22Rv1 (cell line): Measurements from ENCODE around the gene RTN1.

Experiments
- H3K27ac ChIP-seq: fragments of 450-650 bp; 2 replicates; pipeline ENCODE4 v1.5.1; 2017
- CTCF ChIP-seq: fragments of 450-650 bp; IDR thresholded peaks from 2 replicates; pipeline ENCODE4 v1.5.1; 2017; ENCODE audit warnings: mild to moderate bottlenecking
- ZFX ChIP-seq: fragments of 450-650 bp; IDR thresholded peaks from 2 replicates; pipeline ENCODE4 v1.6.1; 2017; ENCODE audit warnings: antibody characterized with exemption, borderline replicate concordance

The RTN1 gene

GRCh38 chr14:59705245-59705644 is 165.3 kb downstream of the RTN1 start:
- TF ChIP-seq CTCF = no peak
- no peak for TF ChIP-seq ZFX
- peak overlapping the region; percentile 24; the same call in 1 of the 2 replicates for H3K27ac ChIP-seq

GRCh38 chr14:59704054-59704645 is 166.4 kb downstream of the RTN1 start:
- no peak overlapping the region for H3K27ac ChIP-seq
- TF ChIP-seq CTCF (no peak), ZFX (no peak)

- no peak overlapping the region for H3K27ac ChIP-seq
- TF ChIP-seq CTCF (no peak), ZFX (no peak)
Measured at GRCh38 chr14:59699442-59699841, 171.1 kb downstream of the RTN1 start.

- H3K27ac ChIP-seq = no peak overlapping the region
- TF ChIP-seq ZFX (no peak), CTCF (no peak)
Measured at GRCh38 chr14:59698793-59699192, 171.8 kb downstream of the RTN1 start.

- no peak overlapping the region for H3K27ac ChIP-seq
- TF ChIP-seq CTCF (no peak), ZFX (no peak)
Measured at GRCh38 chr14:59695198-59695597, 175.4 kb downstream of the RTN1 start.

- TF ChIP-seq CTCF (no peak), ZFX (no peak)
- no peak overlapping the region for H3K27ac ChIP-seq
Measured at GRCh38 chr14:59691266-59691665, 179.3 kb downstream of the RTN1 start.

- no peak for TF ChIP-seq CTCF
- no peak for TF ChIP-seq ZFX
- no peak overlapping the region for H3K27ac ChIP-seq
Measured at GRCh38 chr14:59690426-59690825, 180.2 kb downstream of the RTN1 start.
